Measurements from ENCODE around the gene MYO3B. TPM values are rescaled to one million over a fixed set of nuclear protein-coding genes. Genes with fewer than 3 reads are reported as not detected.
"Not testable (repeated sequence)": the region's sequence is repeated elsewhere in the genome, so short reads cannot be mapped to it uniquely, and the experiment has no call there.

Gene MYO3B
- total and polyA plus RNA-seq, 2 donors from 2014 or later, result 3.5 to 6.4 TPM

GRCh38 chr2:170276925-170277629 is 99.1 kb downstream of the MYO3B start:
- no peaks in the 10 kb centered on the region for H3K4me1 ChIP-seq (ENCODE audit: control insufficient read depth in 2 of 3, insufficient read depth in 2 of 3, low read depth in 1 of 3, low read length in 3 of 3)
- H3K27me3 ChIP-seq (ENCODE audit: control insufficient read depth, insufficient read depth, low read length), result no peaks in the 10 kb centered on the region
- no peak overlapping the region for H3K9ac ChIP-seq (ENCODE audit: low read length in 3 of 3)
- no peak for TF ChIP-seq CTCF (IDR thresholded peaks at IDR 0.05; ENCODE audit: borderline replicate concordance, extremely low read depth, insufficient read depth)
- no peaks in the 10 kb centered on the region for H3K36me3 ChIP-seq (ENCODE audit: control insufficient read depth in 2 of 3, insufficient read depth in 3 of 3, low read length in 3 of 3)
- no peak for FAIRE-seq
- H3K9me3 ChIP-seq (ENCODE audit: control insufficient read depth in 2 of 3, insufficient read depth in 1 of 3, low read length in 3 of 3), result no peaks in the 10 kb centered on the region
- peak overlapping the region in 1 of 2 donors; percentile 35 for H3K27ac ChIP-seq (ENCODE audit: low read depth in 2 of 2, low read length in 2 of 2)
- intact Hi-C loops (cut with DNase I), result no loop called here
- DNase-seq, result peak in 2 of 5 donors; percentile 2 to 12
- H3K4me3 ChIP-seq (ENCODE audit: low read length in 3 of 3), result no peak overlapping the region

GRCh38 chr2:170277951-170278350 is 100.0 kb downstream of the MYO3B start:
- DNase-seq (no peak), FAIRE-seq (no peak)
- TF ChIP-seq CTCF (IDR thresholded peaks at IDR 0.05; ENCODE audit: borderline replicate concordance, extremely low read depth, insufficient read depth), result no peak
- no peaks in the 10 kb centered on the region for H3K27me3 ChIP-seq (ENCODE audit: control insufficient read depth, insufficient read depth, low read length)
- H3K9ac ChIP-seq (ENCODE audit: low read length in 3 of 3), result no peak overlapping the region
- H3K36me3 ChIP-seq (ENCODE audit: control insufficient read depth in 2 of 3, insufficient read depth in 3 of 3, low read length in 3 of 3), result no peaks in the 10 kb centered on the region
- intact Hi-C loops (cut with DNase I), result no loop called here
- no peak overlapping the region for H3K27ac ChIP-seq (ENCODE audit: low read depth in 2 of 2, low read length in 2 of 2)
- H3K4me1 ChIP-seq (ENCODE audit: control insufficient read depth in 2 of 3, insufficient read depth in 2 of 3, low read depth in 1 of 3, low read length in 3 of 3), result no peaks in the 10 kb centered on the region
- H3K9me3 ChIP-seq (ENCODE audit: control insufficient read depth in 2 of 3, insufficient read depth in 1 of 3, low read length in 3 of 3), result no peaks in the 10 kb centered on the region
- no peak overlapping the region for H3K4me3 ChIP-seq (ENCODE audit: low read length in 3 of 3)

GRCh38 chr2:170279615-170280014 is 101.7 kb downstream of the MYO3B start:
- H3K9ac ChIP-seq (ENCODE audit: low read length in 3 of 3); H3K36me3 ChIP-seq (ENCODE audit: control insufficient read depth in 2 of 3, insufficient read depth in 3 of 3, low read length in 3 of 3); H3K4me3 ChIP-seq (ENCODE audit: low read length in 3 of 3); DNase-seq; H3K9me3 ChIP-seq (ENCODE audit: control insufficient read depth in 2 of 3, insufficient read depth in 1 of 3, low read length in 3 of 3); intact Hi-C loops (cut with DNase I); H3K27me3 ChIP-seq (ENCODE audit: control insufficient read depth, insufficient read depth, low read length); FAIRE-seq; H3K27ac ChIP-seq (ENCODE audit: low read depth in 2 of 2, low read length in 2 of 2); H3K4me1 ChIP-seq (ENCODE audit: control insufficient read depth in 2 of 3, insufficient read depth in 2 of 3, low read depth in 1 of 3, low read length in 3 of 3): not testable (repeated sequence)

GRCh38 chr2:170282851-170283250 is 104.9 kb downstream of the MYO3B start:
- H3K4me1 ChIP-seq (ENCODE audit: control insufficient read depth in 2 of 3, insufficient read depth in 2 of 3, low read depth in 1 of 3, low read length in 3 of 3), result no peaks in the 10 kb centered on the region
- intact Hi-C loops (cut with DNase I), result no loop called here
- no peaks in the 10 kb centered on the region for H3K36me3 ChIP-seq (ENCODE audit: control insufficient read depth in 2 of 3, insufficient read depth in 3 of 3, low read length in 3 of 3)
- H3K27ac ChIP-seq (ENCODE audit: low read depth in 2 of 2, low read length in 2 of 2), result no peak overlapping the region
- H3K9ac ChIP-seq (ENCODE audit: low read length in 3 of 3), result no peak overlapping the region
- H3K27me3 ChIP-seq (ENCODE audit: control insufficient read depth, insufficient read depth, low read length), result no peaks in the 10 kb centered on the region
- no peak for TF ChIP-seq CTCF (IDR thresholded peaks at IDR 0.05; ENCODE audit: borderline replicate concordance, extremely low read depth, insufficient read depth)
- FAIRE-seq (no peak), DNase-seq (no peak)
- H3K4me3 ChIP-seq (ENCODE audit: low read length in 3 of 3), result no peak overlapping the region
- no peaks in the 10 kb centered on the region for H3K9me3 ChIP-seq (ENCODE audit: control insufficient read depth in 2 of 3, insufficient read depth in 1 of 3, low read length in 3 of 3)
